Lower leg skin (tissue), 4 donors: ENCODE data around the gene KDM1A. TPM values are rescaled to one million over a fixed set of nuclear protein-coding genes. Genes with fewer than 3 reads are reported as not detected.

ENCODE experiments used
- DNase-seq, 2 donors: peaks; one replicate each; pipeline ENCODE4 v3.0.0-alpha.2; 2019; ENCODE audit warnings: low spot score in 2 of 2
- H3K4me3 ChIP-seq: fragments of 200-600 bp; sonication (generic); 2 replicates; pipeline ENCODE4 v1.5.1; 2017; ENCODE audit warnings: mild to moderate bottlenecking, low read depth; ENCODE audit not compliant: poor library complexity, severe bottlenecking
- CTCF ChIP-seq, 3 donors: fragments of 450-650 bp; IDR thresholded peaks; one replicate each; pipeline ENCODE4 v1.5.1; 2016; ENCODE audit warnings: antibody characterized with exemption in 3 of 3, mild to moderate bottlenecking in 3 of 3, moderate library complexity in 2 of 3
- POLR2A ChIP-seq, 2 donors: fragments of 450-650 bp; IDR thresholded peaks; one replicate each; pipeline ENCODE4 v1.6.1; 2016 to 2017; ENCODE audit warnings: antibody characterized with exemption in 2 of 2, mild to moderate bottlenecking in 1 of 2, moderate library complexity in 1 of 2
- WGBS, 2 donors: methylation state at CpG; one replicate each; pipeline ENCODE4 v1.1.5; 2018; 5-methylcytosine and 5-hydroxymethylcytosine counted together
- intact Hi-C: fragments of 100-400 bp; cut with DNase I; formaldehyde crosslinking; loops from one replicate; pipeline ENCODE4 v1.15.0; 2023; ENCODE audit warnings: low total_unique reads
- total RNA-seq, 4 donors: library from RNA; depleted of rRNA; stranded (reverse); fragments of >200 nt; gene quantifications; one replicate each; pipeline ENCODE4 v1.1.0, GENCODE V29; 2016

Gene KDM1A
- total RNA-seq, 4 donors from 2014 or later: 41.5 to 52.0 (median 46.6) TPM

GRCh38 chr1:23111600-23112535 lies 92.6 kb downstream of the KDM1A start:
- DNase-seq: no peak
- intact Hi-C loops: no loop called here
- TF ChIP-seq POLR2A (IDR thresholded peaks at IDR 0.05): no peak
- WGBS, 2 donors: 67 to 69% methylated on average over 6 of the region's 6 CpGs
- no peak overlapping the region for H3K4me3 ChIP-seq

- intact Hi-C loops: no loop called here
- H3K4me3 ChIP-seq: no peak overlapping the region
- DNase-seq: no peak
- WGBS, 2 donors: 48 to 52% methylated on average over 6 of the region's 6 CpGs
- TF ChIP-seq POLR2A (IDR thresholded peaks at IDR 0.05) (no peak), CTCF (IDR thresholded peaks at IDR 0.05) (no peak)
Observed at GRCh38 chr1:23114424-23115079, 95.3 kb downstream of the KDM1A start.

GRCh38 chr1:23116216-23116836 lies 97.1 kb downstream of the KDM1A start:
- WGBS, 2 donors: 94 to 95% methylated on average over 6 of the region's 6 CpGs
- TF ChIP-seq CTCF (IDR thresholded peaks at IDR 0.05): no peak
- TF ChIP-seq POLR2A (IDR thresholded peaks at IDR 0.05): no peak
- intact Hi-C loops: no loop called here

GRCh38 chr1:23116921-23117699 lies 97.8 kb downstream of the KDM1A start:
- H3K4me3 ChIP-seq: no peak overlapping the region
- TF ChIP-seq CTCF (IDR thresholded peaks at IDR 0.05) (no peak), POLR2A (IDR thresholded peaks at IDR 0.05) (no peak)
- 46 to 51% methylated on average over 2 of the region's 2 CpGs for WGBS, 2 donors
- no peak for DNase-seq
- intact Hi-C loops: no loop called here

More at GRCh38 chr1:23116216-23116836, 97.1 kb downstream of the KDM1A start:
- H3K4me3 ChIP-seq: no peak overlapping the region
- no peak for DNase-seq

GRCh38 chr1:23118407-23118806 lies 99.1 kb downstream of the KDM1A start:
- DNase-seq: no peak
- no peak for TF ChIP-seq CTCF (IDR thresholded peaks at IDR 0.05)
- TF ChIP-seq POLR2A (IDR thresholded peaks at IDR 0.05): no peak
- intact Hi-C loops: no loop called here
- H3K4me3 ChIP-seq: no peak overlapping the region
